HFFc6 (cell line): Measurements from ENCODE around the gene MVK. TPM values are rescaled to one million over a fixed set of nuclear protein-coding genes. Genes with fewer than 3 reads are reported as not detected.
A peak's percentile ranks its signal among the peaks of the same experiment; 100 is the strongest.

ENCODE experiments used
- DNase-seq: peaks from one replicate; pipeline ENCODE4 v3.0.0-alpha.2; 2018
- H3K27ac Mint-ChIP-seq: 2 replicates; pipeline ENCODE4 v1.8.0; 2020; ENCODE audit warnings: mild to moderate bottlenecking, mixed read lengths
- H3K27me3 Mint-ChIP-seq: 2 replicates; pipeline ENCODE4 v1.8.0; 2021; ENCODE audit warnings: mild to moderate bottlenecking, moderate library complexity, mixed read lengths; ENCODE audit not compliant: insufficient read depth
- H3K36me3 Mint-ChIP-seq: 2 replicates; pipeline ENCODE4 v1.8.0; 2021; ENCODE audit warnings: low read depth, mixed read lengths
- H3K4me1 Mint-ChIP-seq: 2 replicates; pipeline ENCODE4 v1.8.0; 2020; ENCODE audit warnings: low read depth, mixed read lengths
- H3K4me3 Mint-ChIP-seq: 2 replicates; pipeline ENCODE4 v1.8.0; 2020; ENCODE audit warnings: mild to moderate bottlenecking, moderate library complexity, mixed read lengths
- H3K9me3 Mint-ChIP-seq: 2 replicates; pipeline ENCODE4 v1.8.0; 2020; ENCODE audit warnings: mild to moderate bottlenecking, mixed read lengths
- total RNA-seq, 6 experiments: library from RNA; stranded (reverse); fragmentation: NEBNext Ultra II Directional; extraction: Animal tissue kit (Norgen Biotek cat#: 25700); gene quantifications; 2 replicates in 1 of 6; 3 replicates in 5 of 6; pipeline ENCODE4 v1.2.3, GENCODE V29; 2021
- TF ChIP-seq, protein P1 (sequence below): fragments of 200-600 bp; sonication (generic); IDR thresholded peaks from 2 replicates; pipeline ENCODE4 v1.5.0; 2021; ENCODE audit warnings: antibody characterized with exemption, mild to moderate bottlenecking

The MVK gene
- total RNA-seq, 6 experiments from 2014 or later: 7.1 to 10.4 (median 7.9) TPM

GRCh38 chr12:109612003-109612402 lies 38.4 kb downstream of the MVK start:
- no peak for DNase-seq
- no peaks in the 10 kb centered on the region for H3K4me1 Mint-ChIP-seq
- no peak overlapping the region for H3K27ac Mint-ChIP-seq
- peaks cover 46% of the 10 kb centered on the region for H3K27me3 Mint-ChIP-seq
- no peak overlapping the region for H3K4me3 Mint-ChIP-seq
- H3K36me3 Mint-ChIP-seq: no peaks in the 10 kb centered on the region
- H3K9me3 Mint-ChIP-seq: no peaks in the 10 kb centered on the region
- TF ChIP-seq, protein P1, sequence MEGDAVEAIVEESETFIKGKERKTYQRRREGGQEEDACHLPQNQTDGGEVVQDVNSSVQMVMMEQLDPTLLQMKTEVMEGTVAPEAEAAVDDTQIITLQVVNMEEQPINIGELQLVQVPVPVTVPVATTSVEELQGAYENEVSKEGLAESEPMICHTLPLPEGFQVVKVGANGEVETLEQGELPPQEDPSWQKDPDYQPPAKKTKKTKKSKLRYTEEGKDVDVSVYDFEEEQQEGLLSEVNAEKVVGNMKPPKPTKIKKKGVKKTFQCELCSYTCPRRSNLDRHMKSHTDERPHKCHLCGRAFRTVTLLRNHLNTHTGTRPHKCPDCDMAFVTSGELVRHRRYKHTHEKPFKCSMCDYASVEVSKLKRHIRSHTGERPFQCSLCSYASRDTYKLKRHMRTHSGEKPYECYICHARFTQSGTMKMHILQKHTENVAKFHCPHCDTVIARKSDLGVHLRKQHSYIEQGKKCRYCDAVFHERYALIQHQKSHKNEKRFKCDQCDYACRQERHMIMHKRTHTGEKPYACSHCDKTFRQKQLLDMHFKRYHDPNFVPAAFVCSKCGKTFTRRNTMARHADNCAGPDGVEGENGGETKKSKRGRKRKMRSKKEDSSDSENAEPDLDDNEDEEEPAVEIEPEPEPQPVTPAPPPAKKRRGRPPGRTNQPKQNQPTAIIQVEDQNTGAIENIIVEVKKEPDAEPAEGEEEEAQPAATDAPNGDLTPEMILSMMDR: no peak

DNA sequence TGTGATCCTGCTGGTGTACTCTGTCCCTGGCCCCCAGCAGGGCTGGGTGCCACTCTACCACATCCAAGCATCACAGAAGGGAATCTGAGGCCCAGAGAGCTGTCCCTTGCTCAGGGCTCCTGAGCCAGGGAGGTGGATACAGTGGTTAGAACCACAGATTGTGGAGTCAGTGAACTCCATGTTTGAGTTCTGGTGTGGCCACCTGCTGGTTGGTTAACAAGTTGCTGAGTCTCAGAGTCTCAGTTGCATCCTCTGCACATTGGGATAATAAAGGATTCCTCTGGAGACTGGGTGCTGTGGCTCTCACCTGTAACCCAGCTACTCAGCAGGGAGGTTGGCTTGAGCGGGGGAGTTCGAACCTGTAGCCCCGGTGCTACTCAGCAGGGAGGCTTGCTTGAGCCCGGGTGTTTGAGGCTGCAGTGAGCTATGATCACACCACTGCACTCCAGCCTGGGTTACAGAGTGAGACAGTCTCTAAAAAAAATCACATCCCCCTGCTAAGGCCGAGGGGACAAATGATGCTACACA lies 39.4 kb downstream of the MVK start:
- DNase-seq: peak; percentile 3
- no peaks in the 10 kb centered on the region for H3K36me3 Mint-ChIP-seq
- TF ChIP-seq, protein P1: peak; percentile 65
- H3K9me3 Mint-ChIP-seq: no peaks in the 10 kb centered on the region
- H3K27ac Mint-ChIP-seq: no peak overlapping the region
- no peak overlapping the region for H3K4me3 Mint-ChIP-seq
- no peaks in the 10 kb centered on the region for H3K4me1 Mint-ChIP-seq
- peaks cover 47% of the 10 kb centered on the region for H3K27me3 Mint-ChIP-seq

DNA sequence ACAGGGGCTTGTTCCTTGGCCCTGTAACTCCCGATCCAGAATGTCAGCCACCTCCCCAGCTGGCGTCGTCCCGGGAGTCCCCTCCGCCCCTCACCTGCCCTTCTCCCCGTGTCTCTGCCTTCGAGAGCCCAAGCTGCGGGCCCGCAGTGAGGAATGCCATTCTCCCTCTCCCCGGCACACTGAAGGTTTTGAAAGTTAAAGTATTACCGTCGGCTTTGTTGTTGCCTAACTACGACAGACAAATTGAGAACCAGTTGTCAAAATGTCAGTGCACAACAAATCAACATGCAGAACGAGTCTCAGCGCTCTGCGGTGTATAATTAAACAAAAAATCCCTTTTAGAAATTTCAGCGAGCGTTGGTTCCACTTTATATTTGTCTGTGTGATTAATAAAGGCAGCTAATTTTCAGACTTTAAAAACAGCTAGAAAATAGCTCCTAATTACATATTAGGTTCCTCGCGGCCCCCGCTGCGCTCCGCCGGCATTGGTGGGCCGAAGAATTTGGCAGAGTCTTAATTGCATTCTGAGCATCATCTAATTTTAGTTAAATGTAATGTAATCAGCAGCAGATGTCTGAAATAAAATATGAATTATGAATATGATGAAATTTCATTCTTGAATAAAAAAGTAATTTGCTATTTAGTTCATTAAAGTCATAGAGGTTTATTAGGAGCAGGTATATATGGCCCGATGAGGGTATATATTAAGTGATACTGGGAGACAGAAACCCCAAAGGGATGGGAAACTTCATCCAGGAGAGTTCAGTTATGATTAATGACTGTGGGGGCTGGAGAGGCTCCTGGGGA lies 40.3 kb downstream of the MVK start:
- H3K4me3 Mint-ChIP-seq: no peak overlapping the region
- H3K36me3 Mint-ChIP-seq: no peaks in the 10 kb centered on the region
- no peak overlapping the region for H3K27ac Mint-ChIP-seq
- no peak for DNase-seq
- TF ChIP-seq, protein P1: no peak
- peaks cover 45% of the 10 kb centered on the region for H3K27me3 Mint-ChIP-seq
- H3K9me3 Mint-ChIP-seq: no peaks in the 10 kb centered on the region
- H3K4me1 Mint-ChIP-seq: no peaks in the 10 kb centered on the region

DNA sequence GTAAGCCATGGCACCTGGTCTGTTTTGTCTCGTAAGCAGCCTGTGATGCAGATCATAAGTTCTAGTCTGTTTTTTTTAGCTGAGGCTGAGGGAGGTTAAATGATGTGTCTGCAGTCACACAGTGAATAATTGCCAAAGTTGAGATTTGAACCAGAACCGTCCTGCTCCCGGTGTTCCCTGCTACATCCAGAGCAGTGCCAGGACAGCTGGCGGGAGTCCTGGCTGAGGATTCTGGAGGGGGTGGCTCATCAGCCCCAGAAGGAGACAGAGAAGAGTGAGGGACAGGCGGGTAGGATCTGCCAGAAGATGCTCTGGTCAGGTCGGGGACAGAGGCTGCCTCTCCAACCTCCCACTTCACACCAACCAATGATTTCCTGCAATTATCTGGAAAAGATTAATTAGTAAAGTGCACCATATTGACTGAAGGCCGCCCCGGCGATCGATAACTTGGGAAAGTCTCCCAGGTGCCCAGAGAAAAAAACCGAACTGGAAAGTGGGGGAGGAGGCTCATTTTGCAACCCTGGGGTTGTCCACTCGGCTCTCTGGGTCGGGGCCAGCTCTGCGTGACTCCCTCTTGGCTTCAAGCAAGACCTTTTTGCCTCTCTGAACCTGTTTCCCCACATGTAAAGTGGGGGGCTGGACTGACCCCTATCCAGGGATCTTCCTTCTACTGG lies 42.1 kb downstream of the MVK start:
- DNase-seq: no peak
- H3K36me3 Mint-ChIP-seq: no peaks in the 10 kb centered on the region
- H3K9me3 Mint-ChIP-seq: no peaks in the 10 kb centered on the region
- H3K4me1 Mint-ChIP-seq: no peaks in the 10 kb centered on the region
- peaks cover 49% of the 10 kb centered on the region for H3K27me3 Mint-ChIP-seq
- H3K27ac Mint-ChIP-seq: no peak overlapping the region
- TF ChIP-seq, protein P1: no peak
- H3K4me3 Mint-ChIP-seq: no peak overlapping the region

DNA sequence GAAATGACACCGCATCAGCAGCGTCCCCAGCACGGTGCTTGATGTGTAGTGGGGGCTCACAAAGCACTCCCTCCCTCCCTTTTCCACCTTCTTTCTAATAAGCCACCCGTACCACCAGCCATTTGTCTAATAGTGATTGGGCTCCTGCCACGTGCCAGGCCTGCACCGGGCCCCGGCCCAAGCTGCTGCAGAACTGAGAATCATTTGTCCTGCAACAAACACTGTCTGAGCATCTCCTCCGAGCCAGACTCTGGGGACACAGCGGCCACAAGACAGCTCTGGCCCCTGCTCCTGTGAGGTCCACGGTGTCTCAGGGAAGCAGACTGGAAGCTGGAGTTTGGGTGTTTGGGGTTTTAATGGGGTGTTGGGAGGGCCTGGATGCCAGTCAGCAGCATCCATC lies 43.9 kb downstream of the MVK start:
- no peak overlapping the region for H3K27ac Mint-ChIP-seq
- H3K4me1 Mint-ChIP-seq: no peaks in the 10 kb centered on the region
- DNase-seq: no peak
- TF ChIP-seq, protein P1: no peak
- H3K9me3 Mint-ChIP-seq: no peaks in the 10 kb centered on the region
- peaks cover 52% of the 10 kb centered on the region for H3K27me3 Mint-ChIP-seq
- no peak overlapping the region for H3K4me3 Mint-ChIP-seq
- H3K36me3 Mint-ChIP-seq: no peaks in the 10 kb centered on the region
